Mesenteric fat pad (tissue), 1 donor: Measurements from ENCODE around the gene SOCS1. TPM values are rescaled to one million over a fixed set of nuclear protein-coding genes. Genes with fewer than 3 reads are reported as not detected.

Experiments
- DNase-seq: peaks from one replicate; pipeline ENCODE4 v3.0.0-alpha.2; 2020; ENCODE audit warnings: low spot score
- total RNA-seq: library from RNA; stranded (reverse); fragmentation: NEBNext Ultra II Directional; extraction: Animal tissue kit (Norgen Biotek cat#: 25700); gene quantifications from one replicate; pipeline ENCODE4 v1.2.1, GENCODE V29; 2021
- donor health status: DM: yes; HTN: yes; CAD: no.

Gene SOCS1
- total RNA-seq, 1 donor from 2014 or later = 35.0 TPM

GRCh38 chr16:11289202-11289601 lies 33.2 kb upstream of the SOCS1 start:
- DNase-seq = no peak

DNA sequence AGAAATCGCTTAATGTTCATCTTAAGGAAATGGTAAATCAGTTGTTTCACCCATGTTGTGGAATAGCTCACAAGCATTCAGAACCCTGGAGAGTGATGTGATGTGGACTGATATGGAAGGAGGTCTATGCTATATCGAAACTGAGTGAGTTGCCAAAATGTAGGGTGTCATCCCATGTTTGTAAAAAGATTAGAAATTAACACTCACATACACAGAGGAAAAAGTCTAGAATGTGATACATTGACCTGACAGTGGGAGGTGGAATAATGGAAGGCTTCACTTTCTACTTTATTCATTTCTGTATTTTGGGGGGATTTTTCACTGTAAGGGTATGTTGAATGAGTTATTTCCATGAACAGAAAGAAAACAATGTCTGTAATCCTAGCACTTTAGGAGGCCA lies 29.8 kb upstream of the SOCS1 start:
- DNase-seq = no peak

DNA sequence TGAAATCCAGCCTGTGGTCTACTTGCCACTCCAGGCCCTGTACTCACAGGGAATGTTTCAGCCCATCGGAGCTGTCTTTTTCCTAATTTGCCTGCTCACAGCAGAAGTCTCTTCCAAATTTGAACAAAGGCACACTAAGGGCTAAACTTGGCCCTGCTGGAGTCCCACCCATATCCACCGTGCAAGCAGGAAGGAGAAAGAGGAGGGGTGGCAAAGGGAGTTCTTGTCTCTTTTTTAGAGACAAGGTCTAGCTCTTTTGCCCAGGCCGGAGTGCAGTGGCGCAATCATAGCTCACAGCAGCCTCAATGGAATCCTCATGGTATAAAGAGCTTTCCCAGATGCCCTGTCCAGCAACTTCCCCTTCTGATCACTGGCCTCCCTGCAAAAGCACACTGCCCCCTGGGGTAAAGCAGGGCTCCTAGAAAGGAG lies 27.8 kb upstream of the SOCS1 start:
- DNase-seq = no peak

GRCh38 chr16:11280616-11281522 lies 24.9 kb upstream of the SOCS1 start, which contains the start of gene PRM1:
PRM1 (minus strand) TSS chr16:11281330; CDS start chr16:11281238, 92 bp downstream.
- no peak for DNase-seq

GRCh38 chr16:11278681-11279628 lies 23.0 kb upstream of the SOCS1 start:
- DNase-seq = no peak

DNA sequence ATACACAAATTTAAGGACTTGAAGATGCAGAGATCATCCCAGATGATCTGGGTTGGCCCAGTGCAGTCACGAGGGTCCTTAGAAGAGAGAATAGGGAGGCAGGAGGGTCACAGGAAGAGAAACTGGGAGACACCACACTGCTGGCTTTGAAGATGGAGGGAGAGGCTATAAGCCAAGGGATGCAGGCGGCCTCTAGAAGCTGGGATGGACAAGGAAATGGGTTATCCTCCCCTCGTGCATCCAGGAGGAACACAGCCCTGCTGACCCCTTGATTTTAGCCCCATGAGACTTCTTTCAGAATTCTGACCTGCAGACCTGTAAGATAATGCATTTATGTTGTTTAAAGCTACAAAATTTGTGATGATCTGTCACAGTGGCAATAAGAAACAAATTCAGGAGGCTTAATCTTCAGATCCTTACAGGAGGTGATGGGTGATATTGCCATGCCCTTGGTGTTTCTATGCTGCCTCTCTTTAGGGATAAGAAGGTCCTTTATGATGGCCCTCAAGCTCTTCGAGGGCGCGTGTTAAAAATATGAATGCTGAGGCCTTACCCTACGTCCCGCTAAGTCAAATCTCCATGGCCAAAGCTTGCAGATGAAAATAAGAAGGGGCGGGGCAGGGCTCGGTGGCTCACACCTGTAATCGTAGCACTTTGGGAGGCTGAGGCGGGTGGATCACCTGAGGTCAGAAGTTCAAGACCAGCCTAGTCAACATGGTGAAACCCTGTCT lies 21.8 kb upstream of the SOCS1 start:
- no peak for DNase-seq

DNA sequence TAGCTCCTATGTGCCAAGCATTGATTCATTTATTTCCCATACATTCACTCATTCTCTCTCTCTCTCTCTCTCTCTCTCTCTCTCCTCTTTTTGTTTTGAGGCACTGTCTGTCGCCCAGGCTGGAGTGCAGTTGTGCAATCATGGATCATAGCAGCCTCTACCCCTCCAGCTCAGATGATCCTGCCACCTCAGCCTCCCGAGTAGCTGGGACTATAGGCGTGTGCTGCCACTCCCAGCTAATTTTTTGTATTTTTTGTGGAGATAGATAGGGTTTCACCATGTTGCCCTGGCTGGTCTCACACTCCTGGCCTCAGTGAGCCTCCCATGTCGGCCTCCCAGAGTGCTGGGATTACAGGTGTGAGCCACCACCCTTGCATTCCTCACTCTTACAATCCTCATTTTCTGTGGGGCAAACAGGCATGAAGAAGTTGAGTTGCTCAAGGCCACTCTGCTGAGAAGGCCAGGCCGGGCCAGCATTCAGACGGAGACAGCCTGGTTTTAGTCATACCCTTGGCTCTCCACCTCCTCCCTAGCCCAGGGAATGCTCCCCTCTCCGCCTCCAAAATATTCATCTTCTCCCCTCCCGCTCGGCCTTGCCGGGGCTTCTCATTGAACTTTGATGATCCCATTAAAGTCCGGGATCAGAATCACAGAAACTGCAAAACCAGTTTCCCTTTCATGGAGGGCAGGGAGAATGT lies 21.0 kb upstream of the SOCS1 start:
- no peak for DNase-seq

DNA sequence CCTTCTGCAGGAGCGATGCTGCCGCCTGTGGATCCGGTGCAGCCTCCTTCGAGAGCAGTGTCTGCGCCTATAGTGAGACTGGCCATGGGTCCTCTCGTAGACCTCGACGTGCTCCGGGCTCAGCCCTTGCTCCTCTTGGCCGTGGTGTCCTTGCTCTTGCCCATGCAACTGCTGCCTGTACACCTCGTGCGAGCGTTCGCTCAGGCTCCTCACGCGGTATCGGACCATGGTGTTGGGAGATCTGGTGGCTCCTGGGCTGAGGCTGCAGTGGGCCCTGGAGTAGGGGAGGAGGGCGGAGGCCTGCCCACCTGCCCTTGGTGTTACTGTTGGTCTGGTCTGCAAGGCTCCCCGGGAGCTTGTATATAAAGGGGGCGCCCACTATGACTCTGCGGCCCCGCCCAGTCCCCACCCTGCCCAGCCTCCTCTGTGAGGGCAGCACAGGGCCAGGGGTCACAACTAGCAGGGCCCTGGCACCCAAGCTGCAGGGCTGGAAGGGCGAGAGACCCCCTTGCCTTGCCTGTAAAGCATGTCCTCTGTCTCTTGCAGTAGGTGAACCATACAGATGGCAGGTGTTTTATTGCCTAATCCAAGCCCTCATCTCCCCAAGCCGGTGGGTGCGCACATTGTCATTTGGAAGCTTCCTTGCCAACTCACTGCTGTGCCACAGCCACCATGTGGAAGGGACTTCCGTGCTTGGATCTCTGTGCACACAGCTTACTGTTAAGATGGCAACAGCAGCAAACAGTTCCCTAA lies 20.3 kb upstream of the SOCS1 start, which contains the start of gene PRM2:
Gene PRM2 (minus strand): TSS at position 338 of the 753 bp plus-strand sequence. CDS start 110 bp downstream, at position 228.
- no peak for DNase-seq

DNA sequence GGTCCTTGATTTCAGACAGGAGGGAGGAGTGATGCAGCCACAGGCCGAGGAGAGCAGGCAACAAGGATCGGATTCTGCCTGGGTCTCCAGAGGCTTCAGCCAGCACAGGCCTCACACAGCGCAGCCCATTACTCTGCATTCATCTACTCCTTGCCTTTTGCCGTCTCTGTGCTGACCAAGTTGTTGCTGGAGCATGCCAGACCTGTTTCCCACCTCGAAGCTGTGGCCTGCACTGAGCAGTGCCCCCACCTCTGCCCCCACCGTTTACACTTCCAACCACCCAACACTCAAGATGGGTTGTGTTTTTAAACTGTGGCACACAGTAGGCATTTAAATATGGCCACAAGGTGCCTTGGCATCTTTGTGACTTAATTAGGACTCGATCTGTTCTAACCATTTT lies 19.0 kb upstream of the SOCS1 start:
- no peak for DNase-seq

DNA sequence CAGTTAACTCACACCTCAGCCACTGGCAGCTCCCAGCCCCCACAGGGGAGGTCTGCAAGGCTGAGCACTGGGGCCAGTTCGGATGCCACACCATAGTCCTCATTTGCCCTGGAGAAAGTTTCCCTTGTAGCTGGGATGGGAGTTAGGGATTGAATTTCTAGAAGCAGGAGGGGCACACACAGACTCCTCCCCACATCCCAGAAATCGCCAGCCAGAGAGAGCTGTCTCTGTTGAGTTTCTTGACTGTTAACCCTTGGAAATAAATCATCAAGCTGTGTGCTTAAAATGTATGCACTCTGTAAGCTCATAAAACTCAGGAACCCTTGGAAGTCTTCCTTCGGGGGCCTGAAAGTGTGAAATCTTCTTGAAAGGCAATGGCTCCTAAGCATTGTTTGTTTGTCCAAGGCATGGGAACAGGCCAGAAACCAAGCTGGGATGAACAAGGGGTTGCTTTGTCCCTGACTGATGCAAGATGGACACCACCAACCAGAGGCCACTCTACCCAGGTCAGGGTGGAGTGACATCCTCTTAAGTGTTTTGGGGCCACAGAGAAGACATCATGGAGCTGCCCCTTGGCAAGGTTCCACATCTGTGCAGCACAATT lies 17.8 kb upstream of the SOCS1 start:
- DNase-seq = no peak

DNA sequence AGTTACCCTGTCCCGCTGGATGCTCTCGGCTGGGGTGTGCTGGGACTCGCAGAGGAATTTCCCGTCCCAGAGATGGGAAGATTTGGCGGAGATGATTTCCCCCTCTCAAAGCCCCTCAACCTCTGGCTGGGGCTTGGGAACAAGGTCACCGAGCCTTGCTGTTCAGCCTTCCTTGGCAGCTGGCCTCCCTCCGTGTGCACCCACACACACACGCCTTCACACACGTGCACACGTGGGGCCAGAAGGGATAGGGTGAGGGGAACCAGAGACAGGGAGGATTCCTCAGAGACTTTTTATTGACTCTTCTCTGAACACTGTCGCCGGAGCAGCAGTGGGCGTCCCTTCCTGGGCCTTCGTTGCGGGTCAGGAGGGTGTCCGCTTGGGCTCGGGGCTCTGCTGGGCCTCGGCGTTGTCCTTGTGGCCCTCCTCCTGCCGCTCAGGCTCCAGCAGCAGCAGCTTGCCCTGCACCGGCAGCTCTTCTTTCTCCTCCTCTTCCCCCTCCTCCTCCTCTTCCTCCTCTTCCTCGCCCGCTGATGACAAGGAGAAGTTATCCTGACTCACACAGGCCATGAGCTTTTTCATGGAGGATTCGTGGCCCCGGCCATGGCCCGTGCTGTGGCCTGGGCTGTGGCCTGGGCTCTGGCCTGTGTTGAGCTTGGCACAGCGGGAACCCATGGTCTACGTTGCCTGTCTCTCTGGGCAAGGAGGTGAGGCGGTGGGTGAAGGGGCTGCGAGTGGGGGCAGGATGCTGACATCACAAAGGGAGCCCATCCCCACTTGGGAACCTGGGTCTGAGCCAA lies 17.1 kb upstream of the SOCS1 start, which contains the start of gene PRM3:
Gene PRM3 (minus strand): TSS at position 709 of the 800 bp plus-strand sequence. CDS start 34 bp downstream, at position 675.
- no peak for DNase-seq

DNA sequence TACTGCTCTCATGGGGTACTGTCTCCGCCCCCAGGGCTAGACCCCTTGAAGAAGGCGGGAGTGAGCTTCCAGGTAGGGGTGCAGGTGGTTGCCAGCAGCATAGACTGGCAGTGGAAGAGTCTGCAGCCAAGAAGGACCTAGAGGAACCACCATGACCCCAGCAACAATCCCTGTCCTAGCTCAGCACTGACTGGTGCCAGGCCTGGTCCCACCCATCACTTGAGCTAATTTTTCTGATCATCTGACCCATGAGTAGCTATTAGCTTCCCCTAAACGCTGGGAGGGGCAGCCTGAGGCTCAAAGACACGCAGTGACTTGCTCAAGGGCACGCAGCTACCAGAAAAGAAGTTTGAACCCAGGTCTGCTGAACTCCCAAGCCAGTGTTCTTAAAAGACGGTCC lies 16.5 kb upstream of the SOCS1 start:
- DNase-seq = no peak

GRCh38 chr16:11271610-11272009 lies 15.6 kb upstream of the SOCS1 start:
- no peak for DNase-seq

DNA sequence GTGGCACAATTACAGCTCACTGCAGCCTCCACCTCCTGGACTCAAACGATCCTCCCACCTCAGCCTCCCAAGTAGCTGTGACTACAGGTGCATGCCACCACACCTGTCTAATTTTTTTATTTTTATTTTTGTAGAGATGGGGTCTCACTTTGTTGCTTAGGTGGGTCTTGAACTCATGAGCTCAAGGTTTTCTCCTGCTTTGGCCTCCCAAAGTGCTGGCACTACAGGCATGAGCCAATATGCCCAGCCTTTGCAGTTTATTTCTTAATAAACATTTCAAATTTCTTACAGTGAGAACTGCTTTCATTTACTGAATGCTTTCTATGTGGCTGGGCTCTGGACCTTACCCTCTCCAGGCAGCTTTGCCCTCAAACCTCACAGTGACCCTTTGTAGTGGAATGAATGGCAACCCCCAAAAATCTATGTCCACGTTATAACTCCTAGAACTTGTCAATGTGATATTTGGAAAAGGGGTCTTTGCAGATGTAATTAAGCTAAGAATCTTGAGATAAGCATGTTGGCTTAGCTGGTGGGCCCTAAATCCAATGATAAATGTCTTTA lies 14.7 kb upstream of the SOCS1 start:
- DNase-seq = no peak

DNA sequence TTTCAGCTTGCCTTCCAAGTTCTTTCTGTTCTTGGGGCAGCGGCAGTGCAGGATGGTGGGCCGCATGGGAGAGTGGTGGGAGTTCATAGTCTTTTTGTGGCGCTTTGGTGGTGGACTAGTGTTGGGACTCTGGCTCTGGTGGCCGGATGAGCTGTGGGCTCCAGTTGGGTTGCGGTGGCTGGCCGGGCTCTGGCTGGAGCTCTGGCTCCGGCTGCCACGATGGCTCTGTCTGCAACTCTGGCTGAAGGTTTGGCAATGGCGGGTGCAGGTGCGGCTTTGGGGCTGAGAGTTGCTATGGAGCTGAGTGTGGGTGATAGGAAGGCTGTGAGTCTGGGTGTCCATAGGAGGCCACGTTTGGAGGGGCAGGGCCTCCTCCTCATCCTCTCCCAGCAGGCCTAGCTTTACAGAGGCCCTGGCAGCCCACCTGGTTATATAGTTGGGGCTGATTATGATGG lies 12.9 kb upstream of the SOCS1 start, which contains the start of gene TNP2:
Gene TNP2 (minus strand): TSS at position 405 of the 455 bp plus-strand sequence. CDS start 63 bp downstream, at position 342.
- DNase-seq = no peak

- no peak for DNase-seq
Measured at GRCh38 chr16:11265124-11265523, 9.1 kb upstream of the SOCS1 start.

DNA sequence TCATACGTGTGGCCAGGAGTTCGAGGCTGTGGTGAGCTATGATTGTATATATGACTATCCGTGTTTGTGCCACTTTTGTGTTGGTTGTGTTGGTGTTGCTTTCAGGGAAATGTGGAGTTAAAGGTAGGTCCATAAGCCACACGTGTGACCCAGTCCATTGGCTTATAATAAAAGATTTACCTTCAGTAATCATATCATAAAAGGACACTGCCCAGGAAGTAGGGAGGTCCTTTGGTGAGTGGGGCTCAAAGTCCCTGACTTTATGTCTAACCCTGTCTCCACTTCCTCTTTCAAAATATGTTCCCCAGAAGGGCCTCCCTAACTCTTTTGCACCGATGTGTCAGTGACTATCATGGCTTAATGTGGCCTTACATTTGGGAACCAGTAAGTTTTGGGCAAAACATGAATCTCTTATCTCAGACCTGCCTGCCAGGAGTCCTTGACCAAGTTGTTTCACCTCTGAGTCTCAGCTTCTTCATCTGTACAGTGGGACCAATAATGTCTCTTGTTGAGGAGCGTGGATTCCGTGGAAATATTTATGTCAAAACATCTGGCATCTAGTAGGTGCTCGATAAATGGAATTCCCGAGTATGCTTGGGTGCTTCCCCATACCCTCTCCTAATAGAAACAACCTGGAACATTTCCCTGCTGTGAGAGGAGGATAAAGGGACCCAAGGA lies 8.3 kb upstream of the SOCS1 start:
- no peak for DNase-seq
